Measurements from ENCODE around the gene PRTN3.

DNA sequence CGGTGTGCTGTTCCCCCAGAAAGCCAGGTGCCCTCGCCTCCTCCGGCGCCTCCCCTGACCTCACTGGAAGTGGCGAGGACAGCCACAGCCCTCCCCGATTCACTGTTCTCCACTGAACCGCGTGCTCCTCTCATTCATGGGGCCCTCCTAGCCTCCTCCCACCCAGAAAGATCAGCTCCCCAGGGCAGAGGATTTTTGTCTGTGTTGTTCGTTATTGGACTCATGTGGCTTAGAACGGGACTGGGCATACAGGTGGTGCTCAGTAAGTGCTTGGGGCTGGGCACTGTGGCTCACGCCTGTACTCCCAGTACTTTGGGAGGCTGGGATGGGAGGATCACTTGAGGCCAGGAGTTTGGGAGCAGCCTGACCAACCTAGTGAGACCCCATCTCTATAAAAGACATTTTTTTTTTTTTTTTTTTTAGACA, 3.8 kb downstream of the PRTN3 start:
- TF ChIP-seq POLR2AphosphoS5 (IDR thresholded peaks at IDR 0.05; ENCODE audit: low read depth, low read length) (no peak), POLR2A (IDR thresholded peaks at IDR 0.05; ENCODE audit: low read depth, low read length) (no peak)

All from GM12891 (cell line).